ENCODE measurements around the gene MRPL17.

- TF ChIP-seq CTCF (IDR thresholded peaks at IDR 0.05; ENCODE audit: low read length) (no peak), EZH2 (IDR thresholded peaks at IDR 0.05; ENCODE audit: borderline replicate concordance, low read length) (no peak)
Observed at GRCh38 chr11:6660712-6661111, 22.4 kb downstream of the MRPL17 start.
